Prostate gland (tissue), 2 donors: Measurements from ENCODE around the gene ZNF143. TPM values are rescaled to one million over a fixed set of nuclear protein-coding genes. Genes with fewer than 3 reads are reported as not detected.

Experiments used
- DNase-seq: peaks from one replicate; pipeline ENCODE4 v3.0.0-alpha.2; 2019; ENCODE audit warnings: low spot score
- H3K27ac ChIP-seq, 2 donors: fragments of 200-600 bp; sonication (generic); 2 replicates each; pipeline ENCODE4 v1.5.1; 2017 to 2019
- H3K27me3 ChIP-seq: fragments of 200-600 bp; sonication (generic); replicated peaks from 2 replicates; pipeline ENCODE4 v1.5.1; 2019; ENCODE audit not compliant: insufficient read depth
- H3K36me3 ChIP-seq, 2 donors: fragments of 200-600 bp; sonication (generic); 1 replicate in 1 of 2; 2 replicates in 1 of 2; pipeline versions ENCODE4 v1.5.1 to v1.8.1; 2017 to 2019
- H3K4me1 ChIP-seq: fragments of 200-600 bp; sonication (generic); replicated peaks from 2 replicates; pipeline ENCODE4 v1.5.1; 2019
- H3K4me3 ChIP-seq, 2 donors: fragments of 200-600 bp; sonication (generic); 2 replicates each; pipeline ENCODE4 v1.5.1; 2017 to 2019
- H3K9me3 ChIP-seq: fragments of 200-600 bp; sonication (generic); 2 replicates; pipeline ENCODE4 v1.5.1; 2017
- CTCF ChIP-seq, 4 experiments: fragments of 200-600 bp in 2 of 4; fragments of 450-650 bp in 2 of 4; sonication (generic) in 2 of 4; IDR thresholded peaks; 1 replicate in 3 of 4; 2 replicates in 1 of 4; pipeline ENCODE4 v1.5.1; 2016 to 2019; ENCODE audit warnings: antibody characterized with exemption in 4 of 4, mild to moderate bottlenecking in 2 of 4, moderate library complexity in 2 of 4
- POLR2A ChIP-seq: fragments of 450-650 bp; IDR thresholded peaks from one replicate; pipeline ENCODE4 v1.6.1; 2016; ENCODE audit warnings: antibody characterized with exemption, mild to moderate bottlenecking
- POLR2AphosphoS5 ChIP-seq: sonication (generic); formaldehyde crosslinking; IDR thresholded peaks from one replicate; pipeline ENCODE4 v1.6.1; 2017; ENCODE audit warnings: antibody characterized with exemption
- WGBS: methylation state at CpG from one replicate; pipeline ENCODE4 v1.1.5; 2018; 5-methylcytosine and 5-hydroxymethylcytosine counted together
- intact Hi-C: fragments of 100-400 bp; cut with DNase I; formaldehyde crosslinking; loops from one replicate; pipeline ENCODE4 v1.14.2; 2022
- total RNA-seq, 2 donors: library from RNA; depleted of rRNA; stranded (reverse); fragments of >200 nt; gene quantifications; one replicate each; pipeline ENCODE4 v1.1.0, GENCODE V29; 2016

ZNF143 gene
- total RNA-seq, 2 donors from 2014 or later = 15.5 to 41.1 TPM

- H3K36me3 ChIP-seq = no peaks in the 10 kb centered on the region
- intact Hi-C loops = no loop called here
- DNase-seq = no peak
Measured at GRCh38 chr11:9498457-9499078, 37.8 kb downstream of the ZNF143 start.

GRCh38 chr11:9506489-9507276 is 45.9 kb downstream of the ZNF143 start:
- DNase-seq = peak; percentile 70
- Histone ChIP-seq H3K27ac (no peak overlapping the region), H3K4me1 (no peaks in the 10 kb centered on the region), H3K27me3 (no peaks in the 10 kb centered on the region), H3K4me3 (no peak overlapping the region), H3K9me3 (no peaks in the 10 kb centered on the region), H3K36me3 (no peaks in the 10 kb centered on the region)
- intact Hi-C loops = loop anchor here (10.0 kb wide), 1 partner anchor 342 kb away; no protein-coding TSS in a partner anchor
- TF ChIP-seq POLR2A (no peak), POLR2AphosphoS5 (peak; percentile 60), CTCF (IDR thresholded peaks at IDR 0.05) (peak; percentile 77 to 91 (median 88))
- 48% methylated on average over 6 of the region's 6 CpGs for WGBS

More at GRCh38 chr11:9498457-9499078, 37.8 kb downstream of the ZNF143 start:
- Histone ChIP-seq H3K27me3 (no peaks in the 10 kb centered on the region), H3K4me3 (no peak overlapping the region), H3K9me3 (no peaks in the 10 kb centered on the region), H3K4me1 (no peaks in the 10 kb centered on the region), H3K27ac (no peak overlapping the region)
- no peak for TF ChIP-seq POLR2AphosphoS5
- TF ChIP-seq CTCF (IDR thresholded peaks at IDR 0.05) = no peak
- no peak for TF ChIP-seq POLR2A
- WGBS = 50% methylated on average over 4 of the region's 4 CpGs

- H3K27ac ChIP-seq = no peak overlapping the region
- intact Hi-C loops = loop anchor here (10.0 kb wide), 1 partner anchor 342 kb away; no protein-coding TSS in a partner anchor
- H3K36me3 ChIP-seq = peaks cover 0 to 2% of the 10 kb centered on the region in 2 donors
- H3K4me3 ChIP-seq = no peak overlapping the region
- TF ChIP-seq CTCF (IDR thresholded peaks at IDR 0.05) (no peak), POLR2A (no peak), POLR2AphosphoS5 (no peak)
- 97% methylated on average over 1 of the region's 1 CpG for WGBS
- no peaks in the 10 kb centered on the region for H3K27me3 ChIP-seq
- no peak for DNase-seq
- H3K4me1 ChIP-seq = no peaks in the 10 kb centered on the region
- no peaks in the 10 kb centered on the region for H3K9me3 ChIP-seq
Measured at GRCh38 chr11:9507277-9507580, 46.4 kb downstream of the ZNF143 start.

GRCh38 chr11:9509041-9509440 is 48.2 kb downstream of the ZNF143 start:
- H3K4me3 ChIP-seq = no peak overlapping the region
- H3K36me3 ChIP-seq = peaks cover 4 to 5% of the 10 kb centered on the region in 2 donors
- TF ChIP-seq CTCF (IDR thresholded peaks at IDR 0.05) (no peak), POLR2A (no peak), POLR2AphosphoS5 (no peak)
- intact Hi-C loops = loop anchor here (10.0 kb wide), 1 partner anchor 344 kb away; no protein-coding TSS in a partner anchor
- 83% methylated on average over 2 of the region's 2 CpGs for WGBS
- DNase-seq = no peak
- no peaks in the 10 kb centered on the region for H3K27me3 ChIP-seq
- no peak overlapping the region for H3K27ac ChIP-seq
- no peaks in the 10 kb centered on the region for H3K9me3 ChIP-seq
- H3K4me1 ChIP-seq = no peaks in the 10 kb centered on the region
